Measurements from ENCODE around the gene ROBO2.

Gene ROBO2

GRCh38 chr3:77039606-77040171 is at the start of gene ROBO2:
Gene ROBO2 (plus strand): TSS chr3:77040099. CDS start chr3:77040786, 687 bp downstream.
- DNase-seq (ENCODE audit: low read depth in 2 of 2) = no peak

GRCh38 chr3:76990606-76991005 is 49.3 kb upstream of the ROBO2 start:
- no peak for DNase-seq (ENCODE audit: low read depth in 2 of 2)

DNA sequence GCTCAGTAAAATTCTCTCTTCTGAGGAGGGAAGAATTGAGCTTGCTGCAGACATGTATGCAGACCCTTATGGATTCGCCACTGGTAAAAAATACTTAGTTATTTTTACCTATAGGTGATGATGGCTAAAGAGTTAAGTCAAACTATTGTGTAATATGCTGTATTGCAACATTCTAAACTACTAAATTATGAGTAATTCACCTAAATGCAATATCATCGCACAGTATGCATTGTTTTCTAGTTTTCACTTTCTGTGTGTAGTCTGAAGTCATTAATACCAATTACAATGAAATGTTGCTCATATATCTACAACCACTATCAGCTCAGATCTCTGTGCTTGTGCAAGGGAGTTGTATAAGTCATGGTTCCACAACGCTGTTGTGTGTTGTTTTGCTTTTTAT is 48.7 kb upstream of the ROBO2 start:
- DNase-seq (ENCODE audit: low read depth in 2 of 2) = no peak

- DNase-seq (ENCODE audit: low read depth in 2 of 2) = no peak
Measured at GRCh38 chr3:76997733-76998132, 42.2 kb upstream of the ROBO2 start.

DNA sequence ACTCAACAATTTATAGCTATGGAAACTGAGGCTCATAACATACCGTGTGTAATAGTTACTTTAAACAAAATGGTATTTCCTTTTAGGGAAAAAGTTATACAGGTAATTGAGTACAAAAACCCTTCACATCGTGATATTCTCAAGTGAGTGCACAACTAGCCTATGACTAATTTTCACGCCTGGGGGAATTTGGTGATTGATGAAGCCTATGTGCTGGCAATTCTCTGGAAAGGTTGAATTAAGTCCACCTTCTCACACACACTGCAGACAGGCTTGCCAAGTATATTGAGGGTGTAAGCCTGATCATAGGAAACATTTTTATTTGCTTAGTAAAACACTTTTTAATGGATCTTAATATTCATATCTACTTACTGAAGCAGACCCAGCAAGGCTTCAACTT is 41.3 kb upstream of the ROBO2 start:
- no peak for DNase-seq (ENCODE audit: low read depth in 2 of 2)

- DNase-seq (ENCODE audit: low read depth in 2 of 2) = no peak
Measured at GRCh38 chr3:77001062-77001701, 38.7 kb upstream of the ROBO2 start.

DNA sequence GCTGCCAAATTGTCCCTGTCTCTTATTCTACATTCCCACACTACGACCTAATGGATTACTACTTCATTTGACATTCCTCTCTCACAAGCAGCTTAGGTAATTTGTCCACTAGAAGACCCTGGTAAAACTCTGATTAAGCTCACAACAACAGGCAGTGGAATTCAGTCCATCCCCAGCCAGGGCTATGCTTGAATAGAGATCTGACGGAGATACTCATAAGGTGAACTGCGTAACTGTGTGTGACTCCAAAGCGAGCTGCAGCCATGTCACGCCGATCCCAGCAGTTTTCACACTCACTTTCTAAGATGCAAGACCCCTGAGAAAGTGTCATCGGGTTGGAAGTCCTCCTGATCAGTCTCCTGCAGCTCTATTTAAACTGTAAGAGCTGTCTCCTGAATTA is 25.7 kb upstream of the ROBO2 start:
- DNase-seq (ENCODE audit: low read depth in 2 of 2) = no peak

GRCh38 chr3:77025471-77025870 is 14.4 kb upstream of the ROBO2 start:
- no peak for DNase-seq (ENCODE audit: low read depth in 2 of 2)

- DNase-seq (ENCODE audit: low read depth in 2 of 2) = no peak
Measured at GRCh38 chr3:77026904-77027634, 12.8 kb upstream of the ROBO2 start.

- DNase-seq (ENCODE audit: low read depth in 2 of 2) = no peak
Measured at GRCh38 chr3:77028005-77028404, 11.9 kb upstream of the ROBO2 start.

GRCh38 chr3:77038468-77038929 is 1.4 kb upstream of the ROBO2 start:
- DNase-seq (ENCODE audit: low read depth in 2 of 2) = no peak

DNA sequence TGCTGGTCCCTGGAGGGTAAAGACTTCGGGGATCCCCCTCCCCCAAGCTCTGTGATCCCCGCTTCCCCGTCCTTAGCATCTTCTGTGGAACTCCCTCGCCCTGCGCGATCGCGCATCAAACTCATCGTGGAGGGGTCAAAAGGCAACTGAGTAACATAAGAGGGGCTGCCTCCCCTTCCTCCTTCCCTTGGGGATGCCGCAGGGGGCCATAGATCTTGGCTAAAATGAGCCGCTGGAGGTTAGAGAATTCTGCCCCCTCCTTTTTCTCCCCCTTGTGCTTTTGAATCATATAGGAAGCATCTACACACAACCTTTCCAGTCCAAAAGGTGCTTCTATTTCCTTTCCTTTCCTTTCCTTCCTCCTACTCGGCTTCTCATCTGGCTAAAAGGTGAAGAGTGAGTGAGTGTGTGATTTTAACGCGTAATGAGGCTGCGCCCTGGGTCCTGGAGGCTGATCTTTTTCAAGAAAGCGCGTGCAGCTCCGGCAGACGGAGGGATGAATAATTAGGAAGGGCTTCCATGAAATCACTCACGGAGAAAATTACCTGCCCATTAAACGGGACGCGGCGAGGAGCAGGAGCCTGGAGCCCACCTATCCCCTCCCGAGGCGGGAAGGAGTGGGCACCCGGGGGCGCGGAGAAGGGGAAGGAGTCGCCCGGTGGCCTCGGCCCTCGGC is 831 bp upstream of the ROBO2 start:
- no peak for DNase-seq (ENCODE audit: low read depth in 2 of 2)

DNA sequence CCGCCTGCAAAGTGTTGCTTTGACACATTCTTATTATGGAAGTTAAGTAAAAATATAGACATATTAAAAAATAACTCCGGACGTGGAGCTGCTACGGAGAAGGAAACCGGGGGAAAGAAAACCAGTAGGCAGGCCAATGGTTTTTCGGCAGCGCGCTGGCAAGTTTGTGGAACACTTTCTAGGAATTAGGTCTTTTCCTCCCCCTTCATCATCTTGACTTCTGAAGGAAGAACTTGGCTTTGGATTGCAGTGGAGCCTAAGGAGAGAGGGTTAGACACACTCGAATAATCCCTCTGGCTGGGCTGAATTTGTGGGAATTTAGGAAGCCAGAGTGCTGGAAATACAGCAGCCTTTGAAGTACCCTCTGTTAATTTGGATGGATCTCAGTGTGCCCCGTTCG is 317 bp downstream of the ROBO2 start:
- no peak for DNase-seq (ENCODE audit: low read depth in 2 of 2)

- no peak for DNase-seq (ENCODE audit: low read depth in 2 of 2)
Measured at GRCh38 chr3:77040926-77041722, 1.2 kb downstream of the ROBO2 start.

DNA sequence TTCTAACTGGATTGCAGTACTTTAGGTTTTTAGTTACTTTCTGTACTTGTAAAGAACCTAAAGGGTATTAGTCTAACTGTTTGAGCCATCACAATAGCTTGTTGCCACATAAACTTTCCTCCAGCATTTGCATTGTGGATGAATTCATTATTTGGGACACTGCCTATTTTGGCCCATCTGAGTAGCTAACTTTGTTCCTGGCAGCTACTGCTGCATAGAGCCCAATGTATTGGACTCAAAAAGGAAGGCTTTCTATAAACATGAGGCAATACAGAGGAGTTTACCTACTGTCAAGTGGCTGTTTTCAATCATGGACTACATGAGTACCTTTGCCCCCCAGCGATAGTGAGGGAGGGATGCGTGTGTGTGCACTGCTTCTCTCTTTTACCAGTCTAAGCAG is 1.9 kb downstream of the ROBO2 start:
- no peak for DNase-seq (ENCODE audit: low read depth in 2 of 2)

DNA sequence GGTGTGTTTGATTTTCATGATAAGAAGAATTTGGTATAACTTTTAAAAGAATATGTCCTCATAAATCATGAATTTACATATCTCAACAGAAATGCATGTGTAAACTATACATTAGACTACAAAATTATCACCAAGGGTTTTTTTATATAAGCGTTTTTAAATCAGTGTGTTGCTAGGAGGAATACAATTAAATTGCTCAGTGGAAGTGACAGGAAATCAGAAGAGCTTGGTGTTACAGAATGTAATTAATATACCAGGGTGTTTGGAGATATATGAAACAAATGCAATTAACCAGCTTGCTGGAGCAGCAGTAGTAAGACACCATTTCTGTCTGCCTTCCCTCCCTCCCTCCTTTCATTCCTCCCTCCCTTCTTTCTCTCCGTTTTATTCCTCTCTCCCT is 2.4 kb downstream of the ROBO2 start:
- no peak for DNase-seq (ENCODE audit: low read depth in 2 of 2)

DNA sequence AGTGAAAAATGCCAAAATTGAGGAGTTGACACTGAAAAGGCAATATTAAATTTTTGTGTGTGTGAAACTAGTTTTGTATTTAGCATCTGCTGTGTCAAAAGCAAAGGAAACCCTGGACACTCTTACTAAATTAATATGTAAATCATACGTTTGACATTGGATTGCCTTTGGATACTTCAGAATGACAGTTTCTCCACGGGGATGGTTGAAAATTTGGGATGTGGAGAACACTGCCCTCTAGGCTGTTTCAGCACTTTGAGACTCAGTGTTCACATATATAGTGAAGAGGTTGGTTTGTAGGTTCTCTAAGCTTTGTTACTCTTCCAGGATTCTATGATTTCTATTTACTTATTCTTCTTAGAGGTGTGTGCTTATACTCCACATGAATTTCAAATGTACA is 3.0 kb downstream of the ROBO2 start:
- DNase-seq (ENCODE audit: low read depth in 2 of 2) = no peak

DNA sequence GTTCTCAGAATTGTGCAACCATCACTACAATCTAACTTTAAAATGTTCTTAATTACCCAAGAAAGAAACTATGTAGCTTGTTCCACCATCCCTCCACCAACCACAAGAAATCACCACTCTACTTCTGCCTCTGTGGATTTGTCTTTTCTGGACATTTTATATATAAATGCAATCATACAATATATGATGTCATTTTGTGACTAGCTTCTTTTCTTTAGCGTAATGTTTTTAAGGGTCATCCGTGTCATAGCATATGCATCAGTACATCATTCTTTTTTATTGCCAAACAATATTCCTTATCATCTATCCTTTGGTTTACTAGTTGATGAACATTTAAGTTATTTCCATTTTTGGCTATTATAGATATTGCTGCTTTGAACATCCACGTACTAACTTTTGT is 5.8 kb downstream of the ROBO2 start:
- no peak for DNase-seq (ENCODE audit: low read depth in 2 of 2)

GRCh38 chr3:77048186-77048585 is 8.3 kb downstream of the ROBO2 start:
- no peak for DNase-seq (ENCODE audit: low read depth in 2 of 2)

- no peak for DNase-seq (ENCODE audit: low read depth in 2 of 2)
Measured at GRCh38 chr3:77051591-77051990, 11.7 kb downstream of the ROBO2 start.

GRCh38 chr3:77052051-77052501 is 12.2 kb downstream of the ROBO2 start:
- no peak for DNase-seq (ENCODE audit: low read depth in 2 of 2)
